HFF-Myc (cell line): ENCODE data around the gene DHRS4.
A peak's percentile ranks its signal among the peaks of the same experiment; 100 is the strongest.

Experiments used
- DNase-seq: peaks from one replicate; pipeline ENCODE4 v3.0.0-alpha.2; 2011; ENCODE audit warnings: low read depth; ENCODE audit errors: extremely low read depth
- H3K4me3 ChIP-seq: replicated peaks from 2 replicates; pipeline ENCODE4 v1.5.1; 2011; ENCODE audit warnings: low read depth, mild to moderate bottlenecking, control low read depth, low read length
- TF ChIP-seq, protein P1 (sequence below): IDR thresholded peaks from 2 replicates; pipeline ENCODE4 v1.5.1; 2012; ENCODE audit warnings: mild to moderate bottlenecking, low read depth, low read length, control low read depth; ENCODE audit errors: missing control alignments

Gene DHRS4

DNA sequence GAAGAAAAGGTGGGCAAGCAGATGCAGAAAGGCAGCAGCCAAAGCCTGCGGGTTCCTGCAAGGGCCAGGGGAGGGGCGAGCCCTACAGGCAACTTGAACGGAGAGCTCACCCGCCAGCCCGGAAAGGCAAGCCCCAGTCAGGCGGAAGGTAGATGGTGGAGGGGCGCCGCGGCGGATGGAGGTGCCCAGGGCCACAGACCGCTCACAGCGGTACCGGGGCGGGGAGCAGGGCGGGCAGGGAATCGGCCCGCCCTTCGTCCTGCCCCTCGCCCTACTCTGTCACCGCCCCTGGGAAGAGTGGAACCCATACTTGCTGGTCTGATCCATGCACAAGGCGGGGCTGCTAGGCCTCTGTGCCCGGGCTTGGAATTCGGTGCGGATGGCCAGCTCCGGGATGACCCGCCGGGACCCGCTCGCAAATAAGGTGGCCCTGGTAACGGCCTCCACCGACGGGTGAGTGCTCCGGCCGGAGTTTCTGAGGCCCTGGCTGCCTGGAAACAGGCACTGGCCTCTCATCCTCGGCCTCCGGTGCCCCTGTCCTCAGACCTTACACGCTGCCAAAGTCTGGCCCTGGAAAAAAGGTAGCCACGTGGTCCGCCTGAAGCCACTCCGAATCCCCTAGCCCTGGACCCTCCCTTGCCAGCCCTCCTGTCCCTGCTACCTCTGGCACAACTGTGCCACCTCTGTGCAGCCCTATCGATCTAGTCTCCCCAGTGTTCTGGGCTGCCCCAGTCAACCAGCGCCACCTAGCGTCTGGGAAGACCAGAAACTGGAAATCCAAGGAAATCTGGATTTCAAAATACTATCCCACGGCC, at the start of gene DHRS4:
DHRS4 (plus strand) TSS at position 307 of the 815 bp plus-strand sequence; CDS start at position 326, 19 bp downstream.
- peak; percentile 45 for DNase-seq
- peak within 1 kb of the TSS; percentile 84 for H3K4me3 ChIP-seq
- TF ChIP-seq, protein P1, sequence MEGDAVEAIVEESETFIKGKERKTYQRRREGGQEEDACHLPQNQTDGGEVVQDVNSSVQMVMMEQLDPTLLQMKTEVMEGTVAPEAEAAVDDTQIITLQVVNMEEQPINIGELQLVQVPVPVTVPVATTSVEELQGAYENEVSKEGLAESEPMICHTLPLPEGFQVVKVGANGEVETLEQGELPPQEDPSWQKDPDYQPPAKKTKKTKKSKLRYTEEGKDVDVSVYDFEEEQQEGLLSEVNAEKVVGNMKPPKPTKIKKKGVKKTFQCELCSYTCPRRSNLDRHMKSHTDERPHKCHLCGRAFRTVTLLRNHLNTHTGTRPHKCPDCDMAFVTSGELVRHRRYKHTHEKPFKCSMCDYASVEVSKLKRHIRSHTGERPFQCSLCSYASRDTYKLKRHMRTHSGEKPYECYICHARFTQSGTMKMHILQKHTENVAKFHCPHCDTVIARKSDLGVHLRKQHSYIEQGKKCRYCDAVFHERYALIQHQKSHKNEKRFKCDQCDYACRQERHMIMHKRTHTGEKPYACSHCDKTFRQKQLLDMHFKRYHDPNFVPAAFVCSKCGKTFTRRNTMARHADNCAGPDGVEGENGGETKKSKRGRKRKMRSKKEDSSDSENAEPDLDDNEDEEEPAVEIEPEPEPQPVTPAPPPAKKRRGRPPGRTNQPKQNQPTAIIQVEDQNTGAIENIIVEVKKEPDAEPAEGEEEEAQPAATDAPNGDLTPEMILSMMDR = peak; percentile 95

DNA sequence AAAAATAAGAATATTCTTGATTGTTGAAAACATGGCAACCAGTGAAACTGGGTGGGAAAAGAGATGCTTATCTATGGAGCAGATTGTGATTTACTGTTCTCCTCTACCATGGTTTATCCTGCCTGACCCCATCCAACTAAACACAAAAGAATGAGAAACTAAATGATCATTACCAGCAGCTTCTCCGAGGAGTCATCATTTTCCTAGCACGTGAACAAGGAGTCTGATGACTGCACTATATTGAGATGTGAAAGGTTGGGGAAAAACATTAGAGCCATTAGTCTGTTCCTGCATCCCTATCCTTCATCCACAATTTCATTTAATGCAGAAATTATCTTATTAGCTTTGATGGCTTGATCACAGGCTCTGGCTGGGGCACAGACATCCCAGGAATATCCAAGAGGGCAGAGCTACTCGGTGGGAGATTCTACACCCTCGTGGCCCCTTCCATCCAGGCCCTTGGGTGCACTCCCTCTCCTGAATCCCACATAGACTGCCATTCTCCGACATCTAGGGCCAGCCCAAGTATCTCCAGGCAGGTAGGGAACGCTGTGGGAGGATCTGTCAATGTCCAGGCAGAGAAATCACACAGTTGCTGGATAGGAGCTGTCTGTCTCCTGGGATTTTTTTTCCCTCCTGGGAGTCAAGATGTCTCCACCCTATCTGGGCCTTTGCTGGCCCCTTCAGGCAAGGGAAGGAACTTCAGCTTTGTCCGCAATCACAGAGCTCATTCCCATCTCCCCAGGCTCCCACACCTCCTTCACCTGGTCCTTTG, 43.3 kb upstream of the DHRS4 start:
- H3K4me3 ChIP-seq = no peak overlapping the region
- TF ChIP-seq, protein P1 = peak; percentile 90
- DNase-seq = peak; percentile 20

DNA sequence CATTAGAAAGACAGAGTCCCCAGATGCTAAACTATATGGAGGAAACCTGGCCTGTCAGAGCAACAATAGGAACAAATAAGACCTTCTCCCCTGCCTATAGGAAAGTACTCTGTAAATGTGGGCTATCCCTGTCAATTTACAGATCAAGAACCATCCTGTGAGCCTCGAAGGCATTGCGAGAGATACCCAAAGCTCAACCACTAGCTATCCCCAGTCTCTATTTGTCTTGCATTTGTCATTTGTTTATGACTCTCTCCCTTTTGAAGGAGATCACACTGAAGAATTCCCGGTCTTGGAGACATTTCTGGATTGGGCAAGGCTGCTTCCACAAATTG, 42.7 kb upstream of the DHRS4 start:
- TF ChIP-seq, protein P1 = no peak
- no peak for DNase-seq
- no peak overlapping the region for H3K4me3 ChIP-seq

DNA sequence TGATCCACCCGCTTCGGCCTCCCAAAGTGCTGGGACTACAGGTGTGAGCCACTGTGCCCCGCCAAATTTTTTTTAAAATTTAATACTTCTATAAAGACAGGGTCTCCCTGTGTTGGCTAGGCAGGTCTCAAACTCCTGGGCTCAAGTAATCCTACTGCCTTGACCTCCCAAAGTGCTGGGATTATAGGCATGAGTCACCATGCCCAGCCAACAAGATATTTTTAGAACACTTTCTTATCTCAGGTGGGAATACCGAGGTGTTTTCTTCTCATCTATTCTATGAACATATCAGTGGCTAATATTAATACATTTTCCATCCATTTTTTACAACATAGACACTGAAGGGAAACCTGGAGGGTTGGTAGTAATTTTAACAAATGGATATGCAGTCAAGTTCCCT, 38.0 kb upstream of the DHRS4 start:
- TF ChIP-seq, protein P1 = no peak
- H3K4me3 ChIP-seq = no peak overlapping the region
- no peak for DNase-seq

DNA sequence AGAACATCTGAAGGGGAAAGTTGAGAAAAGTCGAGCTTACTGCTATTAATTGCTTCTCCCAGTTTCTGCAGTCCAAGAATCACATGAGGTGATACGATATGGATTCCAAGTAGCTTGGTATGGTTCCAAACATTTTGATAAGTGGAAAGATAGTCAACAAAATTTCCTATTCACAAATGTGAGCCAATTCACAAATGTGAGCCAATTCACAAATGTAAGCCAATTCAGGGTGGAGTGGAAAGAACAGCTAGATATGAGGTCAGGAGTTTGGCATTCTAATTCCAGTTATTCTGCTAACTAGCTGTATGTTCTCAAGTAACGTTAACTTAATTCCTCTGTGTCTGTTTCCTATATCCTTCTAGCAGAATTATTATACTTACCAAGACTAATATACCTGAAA, 37.6 kb upstream of the DHRS4 start:
- TF ChIP-seq, protein P1 = no peak
- no peak for DNase-seq
- H3K4me3 ChIP-seq = no peak overlapping the region

DNA sequence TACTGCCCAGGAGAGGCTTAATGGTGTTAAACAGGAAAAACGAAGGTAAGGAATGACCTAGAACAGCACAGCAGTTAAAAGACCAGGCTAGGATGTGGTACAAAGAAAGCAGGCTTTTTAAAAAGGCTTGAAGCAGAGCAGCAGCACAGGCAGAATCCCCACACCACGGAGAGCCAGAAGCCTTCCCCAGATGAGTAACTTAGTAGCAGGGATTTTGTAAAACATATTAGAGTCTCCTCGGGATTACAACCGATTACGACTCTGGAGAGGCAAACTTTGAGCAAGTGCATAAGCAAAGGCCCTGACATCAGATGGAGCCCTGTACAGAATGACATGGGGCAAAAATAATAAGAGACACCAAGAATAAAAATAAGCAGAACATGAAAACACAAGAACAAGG, 37.1 kb upstream of the DHRS4 start:
- H3K4me3 ChIP-seq = no peak overlapping the region
- TF ChIP-seq, protein P1 = no peak
- DNase-seq = no peak
